HL-60 (cell line): ENCODE measurements around the gene PRRG1.

ENCODE experiments used
- CTCF ChIP-seq: IDR thresholded peaks from one replicate; pipeline ENCODE4 v1.5.1; 2011; ENCODE audit warnings: low read length, control low read depth, inconsistent platforms; ENCODE audit not compliant: insufficient read depth
- POLR2AphosphoS5 ChIP-seq: IDR thresholded peaks from 2 replicates; pipeline ENCODE4 v1.6.1; 2012; ENCODE audit warnings: low read depth
- SPI1 ChIP-seq: IDR thresholded peaks from 2 replicates; pipeline ENCODE4 v1.6.1; 2012; ENCODE audit warnings: low read depth, mild to moderate bottlenecking, borderline replicate concordance

GRCh38 chrX:37425370-37425769 is 76.2 kb downstream of the PRRG1 start:
- TF ChIP-seq CTCF (no peak), SPI1 (no peak), POLR2AphosphoS5 (no peak)
